Measurements from ENCODE around the gene OR51M1. TPM values are rescaled to one million over a fixed set of nuclear protein-coding genes. Genes with fewer than 3 reads are reported as not detected.
A peak's percentile ranks its signal among the peaks of the same experiment; 100 is the strongest.

OR51M1 gene
- total RNA-seq, 1 experiment from 2014 or later: not detected

- peak; percentile 76 for DNase-seq
- Histone ChIP-seq H3K27me3 (no peaks in the 10 kb centered on the region), H3K9me3 (no peaks in the 10 kb centered on the region; the same call in 1 of the 2 replicates), H3K36me3 (no peaks in the 10 kb centered on the region), H3K4me3 (no peak overlapping the region)
Measured at GRCh38 chr11:5367448-5368074, 16.1 kb upstream of the OR51M1 start.

GRCh38 chr11:5368502-5369043 lies 15.0 kb upstream of the OR51M1 start:
- Histone ChIP-seq H3K27me3 (no peaks in the 10 kb centered on the region), H3K36me3 (no peaks in the 10 kb centered on the region), H3K9me3 (no peaks in the 10 kb centered on the region; the same call in 1 of the 2 replicates), H3K4me3 (no peak overlapping the region)
- no peak for DNase-seq

GRCh38 chr11:5369789-5370188 lies 13.8 kb upstream of the OR51M1 start:
- DNase-seq: no peak
- no peaks in the 10 kb centered on the region for H3K36me3 ChIP-seq
- no peaks in the 10 kb centered on the region; the same call in 1 of the 2 replicates for H3K9me3 ChIP-seq
- H3K4me3 ChIP-seq: no peak overlapping the region
- H3K27me3 ChIP-seq: no peaks in the 10 kb centered on the region

GRCh38 chr11:5380740-5381342 lies 2.8 kb upstream of the OR51M1 start:
- Histone ChIP-seq H3K4me3 (no peak overlapping the region), H3K27me3 (no peaks in the 10 kb centered on the region), H3K9me3 (no peaks in the 10 kb centered on the region), H3K36me3 (no peaks in the 10 kb centered on the region)
- peak; percentile 45 for DNase-seq

- no peaks in the 10 kb centered on the region for H3K27me3 ChIP-seq
- DNase-seq: no peak
Measured at GRCh38 chr11:5384335-5384734, 723 bp downstream of the OR51M1 start.

GRCh38 chr11:5390210-5390609 lies 6.6 kb downstream of the OR51M1 start:
- H3K4me3 ChIP-seq: no peak overlapping the region
- no peaks in the 10 kb centered on the region for H3K36me3 ChIP-seq
- no peaks in the 10 kb centered on the region for H3K9me3 ChIP-seq
- peaks cover 15% of the 10 kb centered on the region; the same call in 1 of the 2 replicates for H3K27me3 ChIP-seq
- no peak for DNase-seq

More at GRCh38 chr11:5384335-5384734, 723 bp downstream of the OR51M1 start:
- Histone ChIP-seq H3K36me3 (no peaks in the 10 kb centered on the region), H3K4me3 (no peak overlapping the region), H3K9me3 (no peaks in the 10 kb centered on the region)

- DNase-seq: no peak
- Histone ChIP-seq H3K27me3 (peaks cover 15% of the 10 kb centered on the region; the same call in 1 of the 2 replicates), H3K4me3 (no peak overlapping the region), H3K36me3 (no peaks in the 10 kb centered on the region), H3K9me3 (no peaks in the 10 kb centered on the region)
Measured at GRCh38 chr11:5394091-5394490, 10.5 kb downstream of the OR51M1 start.

- Histone ChIP-seq H3K4me3 (no peak overlapping the region), H3K9me3 (no peaks in the 10 kb centered on the region; the same call in 1 of the 2 replicates), H3K36me3 (no peaks in the 10 kb centered on the region), H3K27me3 (peaks cover 9% of the 10 kb centered on the region)
- DNase-seq: no peak
Measured at GRCh38 chr11:5398936-5399335, 15.3 kb downstream of the OR51M1 start.

GRCh38 chr11:5405173-5405572 lies 21.6 kb downstream of the OR51M1 start:
- H3K9me3 ChIP-seq: no peaks in the 10 kb centered on the region; the same call in 1 of the 2 replicates
- no peak for DNase-seq
- H3K36me3 ChIP-seq: no peaks in the 10 kb centered on the region
- peaks cover 10% of the 10 kb centered on the region for H3K27me3 ChIP-seq
- no peak overlapping the region for H3K4me3 ChIP-seq

GRCh38 chr11:5420993-5421392 lies 37.4 kb downstream of the OR51M1 start:
- Histone ChIP-seq H3K4me3 (no peak overlapping the region), H3K27me3 (peaks cover 10% of the 10 kb centered on the region)
- no peak for DNase-seq

GRCh38 chr11:5421811-5422210 lies 38.2 kb downstream of the OR51M1 start, which contains the start of gene OR51Q1:
TSS of gene OR51Q1 (plus strand) at chr11:5422111. CDS start at chr11:5422201, 90 bp downstream.
- Histone ChIP-seq H3K27me3 (peaks cover 17% of the 10 kb centered on the region), H3K36me3 (no peaks in the 10 kb centered on the region), H3K9me3 (no peaks in the 10 kb centered on the region), H3K4me3 (no peak within 1 kb of the TSS)
- DNase-seq: no peak

More at GRCh38 chr11:5420993-5421392, 37.4 kb downstream of the OR51M1 start:
- Histone ChIP-seq H3K36me3 (no peaks in the 10 kb centered on the region), H3K9me3 (no peaks in the 10 kb centered on the region)

GRCh38 chr11:5423131-5423530 lies 39.5 kb downstream of the OR51M1 start:
- Histone ChIP-seq H3K36me3 (no peaks in the 10 kb centered on the region), H3K4me3 (no peak overlapping the region), H3K9me3 (no peaks in the 10 kb centered on the region), H3K27me3 (peaks cover 20% of the 10 kb centered on the region)
- no peak for DNase-seq

- H3K27me3 ChIP-seq: peaks cover 3% of the 10 kb centered on the region; the same call in 1 of the 2 replicates
- H3K36me3 ChIP-seq: no peaks in the 10 kb centered on the region
- no peak for DNase-seq
- no peak within 1 kb of the TSS for H3K4me3 ChIP-seq
- no peaks in the 10 kb centered on the region for H3K9me3 ChIP-seq
Measured at GRCh38 chr11:5441414-5441813, 57.8 kb downstream of the OR51M1 start, which contains the start of gene OR51I1. TSS of gene OR51I1 (minus strand) at chr11:5441514. CDS start at chr11:5441514, 0 bp downstream.

Other genes with a start within 250 kb of the OR51M1 start
- not detected in 2 replicates for gene OR52A5, start 245.5 kb upstream of the OR51M1 start, total RNA-seq (2014; rRNA removed; shearing (Covaris generic); ENCODE audit: low replicate concordance)
- not detected in 2 replicates for gene OR52A1, start 229.1 kb upstream of the OR51M1 start, total RNA-seq (2014; rRNA removed; shearing (Covaris generic); ENCODE audit: low replicate concordance)
- gene OR51V1, start 183.1 kb upstream of the OR51M1 start, total RNA-seq (2014; rRNA removed; shearing (Covaris generic); ENCODE audit: low replicate concordance): not detected in 2 replicates
- gene HBB, start 156.7 kb upstream of the OR51M1 start, total RNA-seq (2014; rRNA removed; shearing (Covaris generic); ENCODE audit: low replicate concordance): not detected in 2 replicates
- not detected in 2 replicates for gene HBD, start 149.3 kb upstream of the OR51M1 start, total RNA-seq (2014; rRNA removed; shearing (Covaris generic); ENCODE audit: low replicate concordance)
- not detected in 2 replicates for gene HBG1, start 134.0 kb upstream of the OR51M1 start, total RNA-seq (2014; rRNA removed; shearing (Covaris generic); ENCODE audit: low replicate concordance)
- not detected in 2 replicates for gene HBG2, start 129.0 kb upstream of the OR51M1 start, total RNA-seq (2014; rRNA removed; shearing (Covaris generic); ENCODE audit: low replicate concordance)
- gene HBE1, start 113.9 kb upstream of the OR51M1 start, total RNA-seq (2014; rRNA removed; shearing (Covaris generic); ENCODE audit: low replicate concordance): not detected in 2 replicates
- gene OR51B4, start 81.9 kb upstream of the OR51M1 start, total RNA-seq (2014; rRNA removed; shearing (Covaris generic); ENCODE audit: low replicate concordance): not detected in 2 replicates
- not detected in 2 replicates for gene OR51B2, start 59.5 kb upstream of the OR51M1 start, total RNA-seq (2014; rRNA removed; shearing (Covaris generic); ENCODE audit: low replicate concordance)
- 0.64 and 0.89 TPM in 2 replicates for gene OR51B5, start 40.3 kb upstream of the OR51M1 start, total RNA-seq (2014; rRNA removed; shearing (Covaris generic); ENCODE audit: low replicate concordance)
- not detected in 2 replicates for gene OR51B6, start 32.3 kb upstream of the OR51M1 start, total RNA-seq (2014; rRNA removed; shearing (Covaris generic); ENCODE audit: low replicate concordance)
- gene OR51Q1, start 38.3 kb downstream of the OR51M1 start, total RNA-seq (2014; rRNA removed; shearing (Covaris generic); ENCODE audit: low replicate concordance): not detected in 2 replicates
- gene OR51I1, start 57.7 kb downstream of the OR51M1 start, total RNA-seq (2014; rRNA removed; shearing (Covaris generic); ENCODE audit: low replicate concordance): not detected in 2 replicates
- gene OR51I2, start 65.5 kb downstream of the OR51M1 start, total RNA-seq (2014; rRNA removed; shearing (Covaris generic); ENCODE audit: low replicate concordance): not detected in 2 replicates
- gene OR52D1, start 104.9 kb downstream of the OR51M1 start, total RNA-seq (2014; rRNA removed; shearing (Covaris generic); ENCODE audit: low replicate concordance): not detected in 2 replicates
- not detected in 2 replicates for gene UBQLN3, start 126.1 kb downstream of the OR51M1 start, total RNA-seq (2014; rRNA removed; shearing (Covaris generic); ENCODE audit: low replicate concordance)
- not detected in 2 replicates for gene UBQLNL, start 132.9 kb downstream of the OR51M1 start, total RNA-seq (2014; rRNA removed; shearing (Covaris generic); ENCODE audit: low replicate concordance)
- not detected in 2 replicates for gene OR52H1, start 164.7 kb downstream of the OR51M1 start, total RNA-seq (2014; rRNA removed; shearing (Covaris generic); ENCODE audit: low replicate concordance)
- not detected in 2 replicates for gene OR52B6, start 197.1 kb downstream of the OR51M1 start, total RNA-seq (2014; rRNA removed; shearing (Covaris generic); ENCODE audit: low replicate concordance)
- 2.5 and 4.1 TPM in 2 replicates for gene TRIM6, start 212.8 kb downstream of the OR51M1 start, total RNA-seq (2014; rRNA removed; shearing (Covaris generic); ENCODE audit: low replicate concordance)
- gene TRIM34, start 241.2 kb downstream of the OR51M1 start, total RNA-seq (2014; rRNA removed; shearing (Covaris generic); ENCODE audit: low replicate concordance): 10.7 and 10.8 TPM in 2 replicates